ENCODE data around the gene GRHL1. TPM values are rescaled to one million over a fixed set of nuclear protein-coding genes. Genes with fewer than 3 reads are reported as not detected.

Gene GRHL1
- total RNA-seq, 2 donors from 2014 or later: 1.3 to 3.2 TPM

DNA sequence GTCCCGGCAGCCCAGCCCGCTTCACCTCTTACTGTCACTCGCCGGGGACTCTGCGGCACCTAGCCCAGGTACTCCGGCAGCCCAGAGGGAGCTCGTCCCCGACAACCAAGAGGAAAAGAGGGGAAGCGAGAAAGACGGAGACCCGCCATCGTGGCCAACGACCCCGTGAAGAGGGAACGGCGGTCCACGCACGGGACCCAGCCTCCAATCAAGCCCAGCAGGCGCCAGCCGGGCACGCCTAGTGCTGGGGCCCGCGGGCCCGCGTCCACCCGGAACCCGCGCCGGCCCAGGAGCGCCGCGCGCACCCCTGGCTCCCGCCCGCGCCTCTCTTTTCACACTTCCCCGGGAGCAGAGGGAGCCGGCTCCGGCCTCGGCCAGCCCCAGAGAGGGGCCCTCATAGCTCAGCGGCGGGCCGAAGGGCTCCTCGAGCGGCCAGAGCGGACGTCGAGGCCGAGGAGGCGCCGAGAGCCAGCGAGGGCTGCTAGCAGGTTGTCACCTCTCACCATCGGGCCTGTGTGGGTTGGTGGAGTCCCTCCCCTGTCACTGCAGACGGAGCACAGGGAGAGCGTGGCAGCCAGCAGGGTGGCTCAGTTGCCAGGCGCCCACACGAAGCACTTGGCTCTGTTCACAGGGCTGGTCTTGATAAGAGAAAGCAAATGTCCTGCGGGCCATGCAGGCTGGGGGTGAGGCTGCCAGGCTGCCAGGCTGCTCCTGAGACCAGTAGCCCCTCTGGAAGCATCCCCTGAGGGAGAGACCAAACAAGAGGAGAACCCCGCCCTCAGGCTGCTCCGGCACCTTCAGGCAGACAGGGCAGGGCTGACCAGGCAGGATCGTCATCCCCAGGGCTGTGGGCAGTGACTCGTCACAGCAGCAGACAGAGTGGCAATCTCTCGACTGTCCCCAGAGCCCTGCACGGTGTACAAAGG, 55.0 kb downstream of the GRHL1 start:
- Histone ChIP-seq H3K4me1 (peaks cover 0 to 40% of the 10 kb centered on the region in 2 donors), H3K4me3 (peak overlapping the region in 1 of 2 donors; percentile 20), H3K36me3 (no peaks in the 10 kb centered on the region), H3K27me3 (no peaks in the 10 kb centered on the region), H3K9me3 (no peaks in the 10 kb centered on the region), H3K27ac (peak overlapping the region; percentile 68 to 92)
- TF ChIP-seq, protein P1, sequence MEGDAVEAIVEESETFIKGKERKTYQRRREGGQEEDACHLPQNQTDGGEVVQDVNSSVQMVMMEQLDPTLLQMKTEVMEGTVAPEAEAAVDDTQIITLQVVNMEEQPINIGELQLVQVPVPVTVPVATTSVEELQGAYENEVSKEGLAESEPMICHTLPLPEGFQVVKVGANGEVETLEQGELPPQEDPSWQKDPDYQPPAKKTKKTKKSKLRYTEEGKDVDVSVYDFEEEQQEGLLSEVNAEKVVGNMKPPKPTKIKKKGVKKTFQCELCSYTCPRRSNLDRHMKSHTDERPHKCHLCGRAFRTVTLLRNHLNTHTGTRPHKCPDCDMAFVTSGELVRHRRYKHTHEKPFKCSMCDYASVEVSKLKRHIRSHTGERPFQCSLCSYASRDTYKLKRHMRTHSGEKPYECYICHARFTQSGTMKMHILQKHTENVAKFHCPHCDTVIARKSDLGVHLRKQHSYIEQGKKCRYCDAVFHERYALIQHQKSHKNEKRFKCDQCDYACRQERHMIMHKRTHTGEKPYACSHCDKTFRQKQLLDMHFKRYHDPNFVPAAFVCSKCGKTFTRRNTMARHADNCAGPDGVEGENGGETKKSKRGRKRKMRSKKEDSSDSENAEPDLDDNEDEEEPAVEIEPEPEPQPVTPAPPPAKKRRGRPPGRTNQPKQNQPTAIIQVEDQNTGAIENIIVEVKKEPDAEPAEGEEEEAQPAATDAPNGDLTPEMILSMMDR (IDR thresholded peaks at IDR 0.05): no peak
- DNase-seq (ENCODE audit: low spot score): no peak

DNA sequence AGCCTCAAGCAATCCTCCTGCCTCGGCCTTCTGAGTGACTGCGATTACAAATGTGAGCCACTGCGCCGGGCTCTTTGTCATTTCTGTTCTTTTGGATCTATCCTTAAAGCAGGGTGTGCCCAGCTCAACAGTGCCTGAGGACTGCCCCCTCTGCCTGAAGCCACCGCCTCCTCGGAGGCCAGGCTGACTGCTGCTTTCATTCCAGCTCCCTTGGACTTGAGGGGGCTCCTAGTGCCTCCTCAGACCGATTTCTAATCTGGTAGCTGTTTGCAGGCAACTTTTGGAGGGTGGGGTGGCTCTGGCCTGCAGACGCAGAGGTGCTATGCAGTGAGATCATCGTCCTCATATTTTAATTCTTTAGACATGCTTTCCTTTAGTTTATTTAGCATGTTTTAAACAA, 55.9 kb downstream of the GRHL1 start:
- no peak for DNase-seq (ENCODE audit: low spot score)
- H3K4me1 ChIP-seq: peaks cover 0 to 40% of the 10 kb centered on the region in 2 donors
- H3K4me3 ChIP-seq: no peak overlapping the region
- H3K27me3 ChIP-seq: no peaks in the 10 kb centered on the region
- no peaks in the 10 kb centered on the region for H3K9me3 ChIP-seq
- peak overlapping the region; percentile 68 to 92 for H3K27ac ChIP-seq
- H3K36me3 ChIP-seq: no peaks in the 10 kb centered on the region
- TF ChIP-seq, protein P1 (IDR thresholded peaks at IDR 0.05): no peak

DNA sequence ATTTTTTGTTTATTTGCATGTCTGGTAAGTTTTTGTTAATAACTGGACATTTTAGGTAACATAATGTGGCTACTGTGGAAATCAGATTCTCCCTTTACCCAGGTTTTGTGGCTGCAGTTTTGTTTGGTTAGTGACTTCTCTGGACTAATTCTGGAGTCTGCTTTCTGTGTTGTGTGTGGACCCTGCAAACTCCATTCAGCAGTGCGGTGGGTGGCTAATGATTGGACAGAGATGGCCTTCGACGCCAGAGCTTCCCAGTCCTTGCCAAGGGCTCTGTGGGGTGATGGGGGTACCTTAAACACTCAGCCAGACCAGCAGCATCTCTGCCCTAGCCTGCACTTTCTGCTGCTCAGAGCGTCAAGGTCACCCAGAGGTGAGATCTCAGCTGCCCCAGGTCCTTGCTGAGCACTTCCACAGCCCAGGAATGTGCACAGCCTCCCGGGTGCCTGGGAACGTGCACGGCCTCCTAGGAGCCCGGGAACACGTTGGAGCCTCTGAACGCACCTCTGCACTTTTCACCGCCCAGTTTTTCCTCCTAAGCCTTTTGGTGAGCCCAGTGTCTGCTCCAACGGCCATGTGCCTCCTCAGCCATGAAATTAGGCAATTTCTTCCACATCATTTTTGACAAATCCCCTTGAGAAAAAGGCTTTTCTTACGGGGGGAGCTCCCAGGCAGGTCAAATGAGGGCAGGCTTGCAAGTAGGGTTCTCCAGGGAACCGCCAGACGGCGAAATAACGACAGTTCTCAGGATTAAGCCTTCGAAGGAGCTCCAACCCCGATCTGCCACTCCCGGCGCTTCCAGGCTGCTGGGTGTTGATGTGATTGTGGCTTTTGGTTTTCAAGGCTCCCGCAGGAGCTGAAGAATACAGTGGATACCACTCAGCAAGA, 56.7 kb downstream of the GRHL1 start:
- Histone ChIP-seq H3K4me1 (peaks cover 0 to 40% of the 10 kb centered on the region in 2 donors), H3K9me3 (no peaks in the 10 kb centered on the region)

DNA sequence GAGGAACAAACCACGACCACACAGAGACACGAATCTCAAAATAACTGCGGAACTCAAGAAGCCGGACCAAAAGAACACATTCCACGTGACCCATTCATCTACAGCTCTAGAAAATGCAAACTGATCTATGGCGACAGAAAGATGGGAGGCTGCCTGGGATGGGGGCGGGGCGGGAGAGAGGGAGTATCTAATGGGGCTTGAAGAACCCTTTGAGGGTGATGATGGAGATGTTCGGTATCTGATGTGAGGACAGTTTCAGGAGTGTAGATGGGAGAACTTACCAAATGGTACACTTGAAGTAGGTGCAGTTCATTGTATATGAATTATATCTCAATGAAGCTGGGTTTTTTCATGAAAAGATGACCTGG, 57.3 kb downstream of the GRHL1 start:
- Histone ChIP-seq H3K9me3 (no peaks in the 10 kb centered on the region), H3K36me3 (no peaks in the 10 kb centered on the region), H3K4me1 (peaks cover 0 to 40% of the 10 kb centered on the region in 2 donors), H3K27me3 (no peaks in the 10 kb centered on the region), H3K4me3 (no peak overlapping the region), H3K27ac (peak overlapping the region; percentile 68 to 92)
- no peak for DNase-seq (ENCODE audit: low spot score)
- TF ChIP-seq, protein P1 (IDR thresholded peaks at IDR 0.05): no peak

More for the DNA sequence above, 56.7 kb downstream of the GRHL1 start:
- no peaks in the 10 kb centered on the region for H3K36me3 ChIP-seq
- no peak overlapping the region for H3K4me3 ChIP-seq
- no peak for DNase-seq (ENCODE audit: low spot score)
- peak overlapping the region; percentile 68 to 92 for H3K27ac ChIP-seq
- TF ChIP-seq, protein P1 (IDR thresholded peaks at IDR 0.05): no peak
- H3K27me3 ChIP-seq: no peaks in the 10 kb centered on the region

DNA sequence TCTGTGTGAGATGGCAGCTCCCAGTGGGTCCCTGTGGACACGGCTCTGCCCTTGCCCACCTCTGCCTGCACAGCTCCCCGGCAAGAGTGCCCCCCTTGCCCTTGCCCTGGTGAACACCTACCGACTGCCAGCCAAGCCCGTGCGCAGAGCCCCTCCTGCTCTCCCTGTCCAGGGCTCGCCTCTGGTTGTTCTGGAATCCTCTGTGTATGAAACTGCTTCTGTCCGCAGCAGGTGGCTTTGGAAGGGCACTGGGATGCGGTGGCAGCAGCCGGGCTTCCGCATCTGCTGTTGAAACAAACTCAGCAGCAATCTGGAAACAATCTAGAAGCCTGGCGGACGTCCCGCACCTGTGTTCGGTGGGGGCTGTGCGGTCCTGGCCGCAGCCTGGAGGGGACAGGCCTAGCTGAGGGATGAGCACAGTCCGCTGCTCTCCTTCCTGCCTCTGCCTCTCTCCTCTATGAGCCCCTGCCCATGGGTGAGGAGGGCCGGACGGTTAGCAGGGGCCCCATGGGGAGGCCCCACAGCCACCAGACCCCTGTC, 57.8 kb downstream of the GRHL1 start:
- Histone ChIP-seq H3K36me3 (no peaks in the 10 kb centered on the region), H3K4me3 (no peak overlapping the region), H3K27me3 (no peaks in the 10 kb centered on the region), H3K27ac (peak overlapping the region; percentile 68 to 92), H3K9me3 (no peaks in the 10 kb centered on the region), H3K4me1 (peaks cover 0 to 40% of the 10 kb centered on the region in 2 donors)
- no peak for DNase-seq (ENCODE audit: low spot score)
- TF ChIP-seq, protein P1 (IDR thresholded peaks at IDR 0.05): no peak
